ENCODE data around the gene HSPD1.

GRCh38 chr2:197498937-197499593 is 575 bp downstream of the HSPD1 start:
- no peak for TF ChIP-seq CTCF (IDR thresholded peaks at IDR 0.05)
- no peak for TF ChIP-seq EZH2phosphoT487 (IDR thresholded peaks at IDR 0.05)

Measured in neural progenitor cell (in vitro differentiated cells).